Urinary bladder (tissue), 4 donors: ENCODE data around the gene NECTIN3. TPM values are rescaled to one million over a fixed set of nuclear protein-coding genes. Genes with fewer than 3 reads are reported as not detected.

ENCODE experiments used
- DNase-seq: peaks from one replicate; pipeline ENCODE4 v3.0.0-alpha.2; 2015; ENCODE audit errors: extremely low spot score
- H3K27ac ChIP-seq: one replicate; pipeline ENCODE4 v1.5.1; 2013; ENCODE audit warnings: low read depth, mild to moderate bottlenecking, moderate library complexity
- H3K36me3 ChIP-seq: one replicate; pipeline ENCODE4 v1.6.1; 2013; ENCODE audit warnings: mild to moderate bottlenecking, moderate library complexity; ENCODE audit not compliant: insufficient read depth
- H3K4me1 ChIP-seq: one replicate; pipeline ENCODE4 v1.6.1; 2013; ENCODE audit warnings: mild to moderate bottlenecking, moderate library complexity; ENCODE audit not compliant: insufficient read depth
- H3K4me3 ChIP-seq: one replicate; pipeline ENCODE4 v1.5.1; 2013; ENCODE audit warnings: low read depth, low read length
- WGBS: extraction: QIAGEN DNeasy Blood & Tissue Kit; methylation state at CpG from one replicate; pipeline ENCODE4 v1.1.7; 2013; 5-methylcytosine and 5-hydroxymethylcytosine counted together
- polyA plus RNA-seq: library from polyadenylated mRNA; stranded (reverse); fragments of 200-250 nt; gene quantifications from one replicate; pipeline ENCODE4 v1.2.3, GENCODE V29; 2013
- total RNA-seq: library from RNA; depleted of rRNA; stranded (reverse); fragments of >200 nt; gene quantifications from one replicate; pipeline ENCODE4 v1.2.3, GENCODE V29; 2014
- donor health status: healthy with polysubstance abuse.
- donor health status: healthy.

The NECTIN3 gene
- total and polyA plus RNA-seq, 2 donors, result 12.1 to 71.3 TPM

DNA sequence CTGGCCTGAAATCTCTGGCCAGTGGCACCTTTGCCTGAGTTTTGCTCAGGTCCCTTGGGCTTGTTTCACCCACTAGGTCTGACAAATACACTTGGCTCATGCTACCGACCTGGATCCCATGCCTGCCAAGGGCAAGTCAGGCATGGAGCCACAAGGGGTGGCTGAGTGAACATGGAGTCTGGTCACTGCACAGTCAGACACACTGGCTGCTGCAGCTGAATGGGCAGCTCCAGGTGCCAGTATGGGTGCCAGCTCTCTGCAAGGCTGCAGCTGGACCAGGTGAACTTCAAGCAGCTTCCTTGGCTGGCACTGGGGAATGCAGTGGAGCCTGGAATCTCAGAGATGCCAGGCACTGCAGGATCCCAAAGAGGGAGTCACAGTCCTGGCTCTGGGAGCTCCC is 170.3 kb downstream of the NECTIN3 start:
- Histone ChIP-seq H3K27ac (no peak overlapping the region), H3K4me1 (no peaks in the 10 kb centered on the region), H3K36me3 (no peaks in the 10 kb centered on the region), H3K4me3 (no peak overlapping the region)
- 86% methylated on average over 1 of the region's 1 CpG for WGBS
- DNase-seq, result no peak
